ENCODE data around the gene CHST13. TPM values are rescaled to one million over a fixed set of nuclear protein-coding genes. Genes with fewer than 3 reads are reported as not detected.

Gene CHST13
- total RNA-seq, 4 donors from 2014 or later = 0.19 to 0.69 (median 0.37) TPM

GRCh38 chr3:126501054-126501453 lies 22.9 kb upstream of the CHST13 start:
- DNase-seq (ENCODE audit: extremely low spot score) = no peak
- 57% methylated on average over 2 of the region's 5 CpGs for WGBS

GRCh38 chr3:126501736-126502135 lies 22.2 kb upstream of the CHST13 start:
- Histone ChIP-seq H3K27ac (replicated peaks in 1 of 4) (no peak overlapping the region), H3K9me3 (no peaks in the 10 kb centered on the region), H3K4me1 (no peaks in the 10 kb centered on the region), H3K4me3 (no peak overlapping the region), H3K27me3 (peaks cover 0 to 28% (median 0%) of the 10 kb centered on the region in 4 donors), H3K36me3 (no peaks in the 10 kb centered on the region)
- intact Hi-C loops (cut with DNase I) = no loop called here
- WGBS = 59% methylated on average over 7 of the region's 7 CpGs
- no peak for DNase-seq (ENCODE audit: extremely low spot score)
- TF ChIP-seq POLR2A (IDR thresholded peaks at IDR 0.05; ENCODE audit: low read depth) = no peak
- no peak for TF ChIP-seq POLR2AphosphoS5 (IDR thresholded peaks at IDR 0.05)
- TF ChIP-seq CTCF (IDR thresholded peaks at IDR 0.05) = no peak
- TF ChIP-seq EP300 (IDR thresholded peaks at IDR 0.05) = no peak

More at GRCh38 chr3:126501054-126501453, 22.9 kb upstream of the CHST13 start:
- TF ChIP-seq EP300 (IDR thresholded peaks at IDR 0.05) (no peak), CTCF (IDR thresholded peaks at IDR 0.05) (no peak), POLR2A (IDR thresholded peaks at IDR 0.05; ENCODE audit: low read depth) (no peak)
- Histone ChIP-seq H3K36me3 (no peaks in the 10 kb centered on the region), H3K4me3 (no peak overlapping the region), H3K9me3 (no peaks in the 10 kb centered on the region), H3K27me3 (peaks cover 0 to 28% (median 0%) of the 10 kb centered on the region in 4 donors), H3K4me1 (no peaks in the 10 kb centered on the region), H3K27ac (replicated peaks in 1 of 4) (no peak overlapping the region)
- intact Hi-C loops (cut with DNase I) = no loop called here

- H3K4me3 ChIP-seq = no peak overlapping the region
- 79% methylated on average over 1 of the region's 1 CpG for WGBS
- no peaks in the 10 kb centered on the region for H3K36me3 ChIP-seq
- H3K27me3 ChIP-seq = peaks cover 0 to 28% (median 0%) of the 10 kb centered on the region in 4 donors
- intact Hi-C loops (cut with DNase I) = no loop called here
- no peaks in the 10 kb centered on the region for H3K9me3 ChIP-seq
- no peak for DNase-seq (ENCODE audit: extremely low spot score)
- H3K27ac ChIP-seq (replicated peaks in 1 of 4) = no peak overlapping the region
- TF ChIP-seq EP300 (IDR thresholded peaks at IDR 0.05) (no peak), POLR2AphosphoS5 (IDR thresholded peaks at IDR 0.05) (no peak), POLR2A (IDR thresholded peaks at IDR 0.05; ENCODE audit: low read depth) (no peak), CTCF (IDR thresholded peaks at IDR 0.05) (no peak)
- H3K4me1 ChIP-seq = no peaks in the 10 kb centered on the region
These were observed 21.3 kb upstream of the CHST13 start for GRCh38 chr3:126502656-126503055.

GRCh38 chr3:126503701-126504100 lies 20.3 kb upstream of the CHST13 start:
- Histone ChIP-seq H3K27ac (replicated peaks in 1 of 4) (no peak overlapping the region), H3K36me3 (no peaks in the 10 kb centered on the region), H3K9me3 (no peaks in the 10 kb centered on the region), H3K27me3 (peaks cover 0 to 36% (median 0%) of the 10 kb centered on the region in 4 donors), H3K4me3 (no peak overlapping the region), H3K4me1 (no peaks in the 10 kb centered on the region)
- intact Hi-C loops (cut with DNase I) = no loop called here
- 96% methylated on average over 4 of the region's 10 CpGs for WGBS
- TF ChIP-seq CTCF (IDR thresholded peaks at IDR 0.05) (no peak), POLR2AphosphoS5 (IDR thresholded peaks at IDR 0.05) (no peak), EP300 (IDR thresholded peaks at IDR 0.05) (no peak), POLR2A (IDR thresholded peaks at IDR 0.05; ENCODE audit: low read depth) (no peak)
- DNase-seq (ENCODE audit: extremely low spot score) = no peak

GRCh38 chr3:126507886-126508285 lies 16.1 kb upstream of the CHST13 start:
- no peak overlapping the region for H3K27ac ChIP-seq (replicated peaks in 1 of 4)
- H3K4me1 ChIP-seq = no peaks in the 10 kb centered on the region
- intact Hi-C loops (cut with DNase I) = no loop called here
- no peaks in the 10 kb centered on the region for H3K9me3 ChIP-seq
- no peak overlapping the region for H3K4me3 ChIP-seq
- H3K27me3 ChIP-seq = peaks cover 0 to 37% (median 0%) of the 10 kb centered on the region in 4 donors
- 90% methylated on average over 9 of the region's 9 CpGs for WGBS
- TF ChIP-seq POLR2A (IDR thresholded peaks at IDR 0.05; ENCODE audit: low read depth) (no peak), EP300 (IDR thresholded peaks at IDR 0.05) (no peak), POLR2AphosphoS5 (IDR thresholded peaks at IDR 0.05) (no peak), CTCF (IDR thresholded peaks at IDR 0.05) (no peak)
- DNase-seq (ENCODE audit: extremely low spot score) = no peak
- no peaks in the 10 kb centered on the region for H3K36me3 ChIP-seq
